Measurements from ENCODE around the gene CCDC157. TPM values are rescaled to one million over a fixed set of nuclear protein-coding genes. Genes with fewer than 3 reads are reported as not detected.

CCDC157 gene
- total RNA-seq, 1 experiment from 2014 or later = 1.1 TPM

DNA sequence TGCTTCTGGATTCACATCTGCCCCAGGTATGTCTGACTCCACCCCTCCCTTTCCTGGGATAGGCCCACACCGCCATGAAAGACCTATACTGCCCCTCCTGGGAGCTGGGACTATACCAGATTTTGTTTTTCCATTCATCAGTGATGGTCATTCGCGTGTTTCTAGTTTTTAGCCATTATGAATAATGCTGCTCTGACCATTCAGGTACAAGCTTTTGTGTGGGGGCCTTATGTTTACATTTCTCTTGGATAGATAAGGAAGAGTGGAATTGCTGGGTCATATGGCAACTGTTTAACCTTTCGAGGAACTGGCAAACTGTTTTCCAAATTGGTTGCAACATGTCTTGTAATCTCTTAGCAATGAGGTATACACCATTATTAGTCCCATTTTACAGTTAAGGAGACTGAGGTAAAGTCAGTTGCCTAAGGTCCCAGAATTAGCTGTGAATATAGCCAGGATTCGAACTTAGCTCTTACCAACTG, 28.9 kb upstream of the CCDC157 start:
- H3K9me3 Mint-ChIP-seq (ENCODE audit: unreplicated experiment) = no peaks in the 10 kb centered on the region
- POLR2A ChIA-PET = interaction anchor here (0.6 to 7.5 kb wide), 21 partner anchors 8 to 835 kb away, joined by 3 to 109 read pairs (median 7); partner anchors contain the start of genes CASTOR1, CCDC157, SEC14L2 and SF3A1
- peak overlapping the region; percentile 71 for H3K4me3 Mint-ChIP-seq (ENCODE audit: unreplicated experiment)
- CTCF ChIA-PET = interaction anchor here (0.6 to 4.0 kb wide), 9 partner anchors 10 to 1151 kb away, joined by 3 to 43 read pairs (median 6); partner anchors contain the start of gene CASTOR1
- H3K27me3 Mint-ChIP-seq (ENCODE audit: insufficient read depth, unreplicated experiment) = no peaks in the 10 kb centered on the region
- BruUV-seq (replicated peaks) = no TSS peak
- peak; percentile 61 for DNase-seq (ENCODE audit: unreplicated experiment)
- TF ChIP-seq, protein P1, sequence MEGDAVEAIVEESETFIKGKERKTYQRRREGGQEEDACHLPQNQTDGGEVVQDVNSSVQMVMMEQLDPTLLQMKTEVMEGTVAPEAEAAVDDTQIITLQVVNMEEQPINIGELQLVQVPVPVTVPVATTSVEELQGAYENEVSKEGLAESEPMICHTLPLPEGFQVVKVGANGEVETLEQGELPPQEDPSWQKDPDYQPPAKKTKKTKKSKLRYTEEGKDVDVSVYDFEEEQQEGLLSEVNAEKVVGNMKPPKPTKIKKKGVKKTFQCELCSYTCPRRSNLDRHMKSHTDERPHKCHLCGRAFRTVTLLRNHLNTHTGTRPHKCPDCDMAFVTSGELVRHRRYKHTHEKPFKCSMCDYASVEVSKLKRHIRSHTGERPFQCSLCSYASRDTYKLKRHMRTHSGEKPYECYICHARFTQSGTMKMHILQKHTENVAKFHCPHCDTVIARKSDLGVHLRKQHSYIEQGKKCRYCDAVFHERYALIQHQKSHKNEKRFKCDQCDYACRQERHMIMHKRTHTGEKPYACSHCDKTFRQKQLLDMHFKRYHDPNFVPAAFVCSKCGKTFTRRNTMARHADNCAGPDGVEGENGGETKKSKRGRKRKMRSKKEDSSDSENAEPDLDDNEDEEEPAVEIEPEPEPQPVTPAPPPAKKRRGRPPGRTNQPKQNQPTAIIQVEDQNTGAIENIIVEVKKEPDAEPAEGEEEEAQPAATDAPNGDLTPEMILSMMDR (IDR thresholded peaks at IDR 0.05; ENCODE audit: unreplicated experiment) = peak; percentile 14
- H3K4me1 Mint-ChIP-seq (ENCODE audit: insufficient read depth, unreplicated experiment) = peaks cover 23% of the 10 kb centered on the region
- H3K36me3 Mint-ChIP-seq (ENCODE audit: insufficient read depth, unreplicated experiment) = peaks cover 19% of the 10 kb centered on the region
- peak overlapping the region; percentile 86 for H3K27ac Mint-ChIP-seq (ENCODE audit: low read depth, unreplicated experiment)
- intact Hi-C loops (cut with micrococcal nuclease) = loop anchor here (1.0 to 2.0 kb wide), 2 partner anchors 40 to 65 kb away; no protein-coding TSS in a partner anchor

DNA sequence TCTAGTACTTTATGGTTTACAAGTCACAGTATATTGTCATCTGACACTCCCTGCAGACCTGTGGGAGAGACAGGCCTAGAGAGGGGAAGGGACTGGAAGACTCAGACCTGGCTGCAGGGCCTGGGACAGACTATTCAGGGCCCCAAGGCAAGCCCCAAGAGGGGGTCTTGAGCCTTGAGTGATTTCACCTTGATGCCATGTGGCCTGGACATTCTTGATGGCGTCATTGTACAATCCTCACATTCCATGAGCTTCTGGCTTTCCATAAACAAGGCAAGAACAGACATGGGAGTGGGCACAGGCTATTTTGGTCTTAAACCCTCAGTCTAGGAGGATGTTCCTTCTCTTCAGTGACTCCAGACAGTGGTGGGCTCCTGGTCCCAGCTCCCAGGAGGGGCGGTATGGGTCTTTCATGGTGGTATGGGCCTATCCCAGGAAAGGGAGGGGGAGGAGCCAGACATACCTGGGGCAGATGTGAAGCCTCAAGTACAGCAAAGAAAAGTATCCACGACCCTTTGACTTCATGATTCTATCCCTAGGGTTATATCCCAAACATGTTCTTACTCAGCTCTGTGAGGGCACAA, 28.2 kb upstream of the CCDC157 start:
- TF ChIP-seq, protein P1 (IDR thresholded peaks at IDR 0.05; ENCODE audit: unreplicated experiment) = no peak
- Mint-ChIP-seq H3K4me1 (ENCODE audit: insufficient read depth, unreplicated experiment) (peaks cover 23% of the 10 kb centered on the region), H3K4me3 (ENCODE audit: unreplicated experiment) (no peak overlapping the region), H3K9me3 (ENCODE audit: unreplicated experiment) (no peaks in the 10 kb centered on the region), H3K36me3 (ENCODE audit: insufficient read depth, unreplicated experiment) (peaks cover 25% of the 10 kb centered on the region), H3K27ac (ENCODE audit: low read depth, unreplicated experiment) (no peak overlapping the region), H3K27me3 (ENCODE audit: insufficient read depth, unreplicated experiment) (no peaks in the 10 kb centered on the region)
- BruUV-seq (replicated peaks) = no TSS peak
- POLR2A ChIA-PET = interaction anchor here (0.6 to 7.5 kb wide), 16 partner anchors 8 to 307 kb away, joined by 3 to 109 read pairs (median 8); partner anchors contain the start of genes CASTOR1, CCDC157, SEC14L2 and SF3A1
- CTCF ChIA-PET = interaction anchor here (0.6 to 4.0 kb wide), 8 partner anchors 12 to 1152 kb away, joined by 3 to 43 read pairs (median 4); partner anchors contain the start of gene CASTOR1
- no peak for DNase-seq (ENCODE audit: unreplicated experiment)
- intact Hi-C loops (cut with micrococcal nuclease) = no loop called here

DNA sequence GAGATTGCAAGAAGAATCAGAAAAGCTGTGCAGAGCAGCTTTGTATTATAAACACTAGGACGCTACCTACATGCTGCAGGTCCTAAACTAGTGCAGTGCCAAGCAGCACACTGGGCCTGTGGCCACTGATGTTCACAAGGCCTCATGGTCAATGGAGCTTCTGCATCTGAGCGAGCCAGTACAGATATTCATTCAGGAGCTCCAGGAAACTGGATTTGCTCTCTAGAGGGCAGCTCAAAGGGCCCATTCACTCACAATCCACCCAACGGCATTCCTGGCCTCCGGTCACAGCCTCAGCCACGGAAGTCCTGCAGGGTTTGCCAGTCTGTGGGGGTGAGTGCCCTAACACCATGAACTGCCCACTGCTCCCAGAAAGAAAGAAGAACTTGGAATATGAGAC, 24.3 kb upstream of the CCDC157 start:
- TF ChIP-seq, protein P1 (IDR thresholded peaks at IDR 0.05; ENCODE audit: unreplicated experiment) = no peak
- H3K36me3 Mint-ChIP-seq (ENCODE audit: insufficient read depth, unreplicated experiment) = peaks cover 55% of the 10 kb centered on the region

DNA sequence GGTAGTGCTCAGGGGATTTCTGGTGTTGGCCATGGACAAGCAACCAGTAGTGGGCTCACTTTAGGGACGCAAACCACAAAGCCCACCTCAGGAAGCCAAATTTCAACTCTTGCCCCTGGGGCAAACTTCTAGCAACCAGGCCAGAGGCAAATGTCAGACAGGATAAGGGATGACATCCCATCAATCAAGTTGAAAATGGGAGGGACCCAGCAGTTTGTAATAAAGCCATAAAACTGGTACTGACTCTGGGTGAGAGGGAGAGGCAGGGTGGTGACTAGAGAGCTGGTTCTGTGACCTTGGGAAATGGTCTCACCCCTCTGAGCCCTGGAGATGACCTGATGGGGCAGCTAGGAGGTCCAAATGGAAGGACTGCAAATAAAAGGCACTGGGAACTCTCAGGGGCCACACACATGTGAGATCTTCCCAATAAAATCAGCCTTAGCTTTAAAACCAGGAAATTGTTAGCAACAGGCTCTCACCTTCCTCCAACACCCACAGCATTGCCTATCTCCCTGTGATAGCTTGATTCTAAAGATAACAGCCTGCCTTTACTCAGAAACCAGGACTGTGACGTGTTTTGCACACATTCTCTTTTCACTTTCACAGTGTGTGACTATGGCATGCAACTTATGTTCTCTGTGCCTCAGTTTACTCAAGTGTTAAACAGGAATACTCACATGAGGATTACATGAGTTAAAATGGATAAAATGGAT, 23.7 kb upstream of the CCDC157 start:
- BruUV-seq (replicated peaks) = no TSS peak

More for the DNA sequence above, 24.3 kb upstream of the CCDC157 start:
- Mint-ChIP-seq H3K27me3 (ENCODE audit: insufficient read depth, unreplicated experiment) (no peaks in the 10 kb centered on the region), H3K4me3 (ENCODE audit: unreplicated experiment) (no peak overlapping the region), H3K9me3 (ENCODE audit: unreplicated experiment) (no peaks in the 10 kb centered on the region), H3K27ac (ENCODE audit: low read depth, unreplicated experiment) (no peak overlapping the region), H3K4me1 (ENCODE audit: insufficient read depth, unreplicated experiment) (peaks cover 6% of the 10 kb centered on the region)
- DNase-seq (ENCODE audit: unreplicated experiment) = no peak
- no TSS peak for BruUV-seq (replicated peaks)
- intact Hi-C loops (cut with micrococcal nuclease) = no loop called here
- CTCF ChIA-PET = interaction anchor here (0.8 to 1.4 kb wide), 4 partner anchors 15 to 58 kb away, joined by 3 to 5 read pairs (median 4); no protein-coding TSS in a partner anchor
- POLR2A ChIA-PET = interaction anchor here (0.7 to 1.6 kb wide), 3 partner anchors 24 to 91 kb away, joined by 3 to 4 read pairs (median 4); partner anchors contain the start of genes CCDC157 and SF3A1

More for the DNA sequence above, 23.7 kb upstream of the CCDC157 start:
- H3K4me3 Mint-ChIP-seq (ENCODE audit: unreplicated experiment) = no peak overlapping the region
- no peaks in the 10 kb centered on the region for H3K27me3 Mint-ChIP-seq (ENCODE audit: insufficient read depth, unreplicated experiment)
- peaks cover 59% of the 10 kb centered on the region for H3K36me3 Mint-ChIP-seq (ENCODE audit: insufficient read depth, unreplicated experiment)
- H3K9me3 Mint-ChIP-seq (ENCODE audit: unreplicated experiment) = no peaks in the 10 kb centered on the region
- intact Hi-C loops (cut with micrococcal nuclease) = no loop called here
- no peak overlapping the region for H3K27ac Mint-ChIP-seq (ENCODE audit: low read depth, unreplicated experiment)
- TF ChIP-seq, protein P1 (IDR thresholded peaks at IDR 0.05; ENCODE audit: unreplicated experiment) = no peak
- CTCF ChIA-PET = interaction anchor here (0.9 to 1.3 kb wide), 2 partner anchors 15 to 47 kb away, joined by 3 to 4 read pairs; no protein-coding TSS in a partner anchor
- H3K4me1 Mint-ChIP-seq (ENCODE audit: insufficient read depth, unreplicated experiment) = no peaks in the 10 kb centered on the region
- no peak for DNase-seq (ENCODE audit: unreplicated experiment)
- POLR2A ChIA-PET = interaction anchor here (1.6 kb wide), 1 partner anchor 91 kb away, joined by 4 read pairs; no protein-coding TSS in a partner anchor
